ENCODE measurements around the gene MED17.

DNA sequence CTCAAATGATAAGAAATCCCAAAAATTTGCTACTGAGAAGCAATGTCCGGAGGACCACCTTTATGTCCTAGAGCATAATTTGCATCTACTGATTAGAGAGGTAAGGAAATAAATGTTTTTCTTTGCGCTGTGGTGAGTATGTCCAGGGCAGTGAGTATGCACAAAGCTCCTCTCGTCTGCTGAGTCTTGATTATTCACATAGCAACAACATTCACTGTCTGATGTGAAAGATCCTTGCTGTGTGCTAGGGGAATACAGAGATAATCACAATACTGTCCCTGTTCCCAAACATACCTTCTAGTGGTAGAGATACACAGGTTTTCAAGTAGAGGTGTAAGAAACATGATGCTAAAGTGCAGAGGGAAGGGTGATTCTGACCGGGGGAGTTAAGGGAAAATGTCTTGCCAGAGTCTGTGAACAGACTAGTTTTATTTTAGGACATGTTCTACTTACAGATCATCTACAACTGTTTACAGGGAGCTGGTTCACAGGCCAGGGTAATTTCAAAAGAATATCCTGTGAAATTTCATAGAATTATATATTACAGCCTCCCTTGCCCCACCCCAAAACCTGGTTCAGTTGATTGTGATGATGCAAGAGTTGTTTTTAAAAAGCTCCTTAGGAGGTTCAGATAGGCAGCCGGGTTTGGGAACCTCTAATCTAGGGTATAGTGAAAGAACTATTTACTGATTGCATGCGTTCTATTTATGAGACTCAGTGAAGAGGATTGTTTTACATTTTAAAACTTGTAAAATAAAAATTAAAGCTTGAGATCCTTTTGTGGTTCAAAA, 12.6 kb downstream of the MED17 start:
- TF ChIP-seq, protein P1, sequence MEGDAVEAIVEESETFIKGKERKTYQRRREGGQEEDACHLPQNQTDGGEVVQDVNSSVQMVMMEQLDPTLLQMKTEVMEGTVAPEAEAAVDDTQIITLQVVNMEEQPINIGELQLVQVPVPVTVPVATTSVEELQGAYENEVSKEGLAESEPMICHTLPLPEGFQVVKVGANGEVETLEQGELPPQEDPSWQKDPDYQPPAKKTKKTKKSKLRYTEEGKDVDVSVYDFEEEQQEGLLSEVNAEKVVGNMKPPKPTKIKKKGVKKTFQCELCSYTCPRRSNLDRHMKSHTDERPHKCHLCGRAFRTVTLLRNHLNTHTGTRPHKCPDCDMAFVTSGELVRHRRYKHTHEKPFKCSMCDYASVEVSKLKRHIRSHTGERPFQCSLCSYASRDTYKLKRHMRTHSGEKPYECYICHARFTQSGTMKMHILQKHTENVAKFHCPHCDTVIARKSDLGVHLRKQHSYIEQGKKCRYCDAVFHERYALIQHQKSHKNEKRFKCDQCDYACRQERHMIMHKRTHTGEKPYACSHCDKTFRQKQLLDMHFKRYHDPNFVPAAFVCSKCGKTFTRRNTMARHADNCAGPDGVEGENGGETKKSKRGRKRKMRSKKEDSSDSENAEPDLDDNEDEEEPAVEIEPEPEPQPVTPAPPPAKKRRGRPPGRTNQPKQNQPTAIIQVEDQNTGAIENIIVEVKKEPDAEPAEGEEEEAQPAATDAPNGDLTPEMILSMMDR (IDR thresholded peaks at IDR 0.05; ENCODE audit: insufficient read depth, low read depth, low read length) = no peak
- TF ChIP-seq EZH2 (IDR thresholded peaks at IDR 0.05; ENCODE audit: insufficient read depth, low read length) = no peak

Measured in astrocyte (in vitro differentiated cells and primary cell).